Activated CD8-positive, alpha-beta memory T cell treated with anti-CD3 and anti-CD28 coated beads, Interleukin-2, amount 50 U/mL, for 24 hours (primary cell): ENCODE measurements around the gene OGN.

ENCODE experiments used
- DNase-seq: peaks from one replicate; pipeline ENCODE4 v3.0.0-alpha.2; 2020; ENCODE audit errors: extremely low read depth

The OGN gene

DNA sequence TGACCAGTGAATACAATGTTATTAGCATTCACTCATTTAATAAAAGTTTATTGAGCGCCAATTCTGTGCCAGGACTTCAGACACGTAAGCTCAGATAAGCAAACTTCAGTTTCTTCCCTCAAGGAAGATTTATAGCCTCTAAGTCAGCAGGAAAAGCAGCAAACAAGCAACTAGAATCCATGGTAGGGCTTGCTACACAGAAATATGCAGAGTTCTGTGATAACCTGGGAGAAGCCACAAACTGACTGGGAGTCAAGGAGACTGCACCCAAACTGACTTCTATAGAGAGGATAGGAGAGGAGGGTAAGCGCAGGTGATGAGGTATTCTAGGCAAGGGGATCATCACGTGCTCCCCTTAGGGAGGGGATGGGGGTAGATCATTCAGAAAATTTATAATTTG lies 1.4 kb upstream of the OGN start:
- DNase-seq = no peak

- DNase-seq = no peak
These were observed 1.3 kb downstream of the OGN start for GRCh38 chr9:92402826-92403745.

- DNase-seq = no peak
These were observed 2.0 kb downstream of the OGN start for GRCh38 chr9:92402360-92402759.

GRCh38 chr9:92397853-92398252 lies 6.5 kb downstream of the OGN start:
- no peak for DNase-seq

- DNase-seq = no peak
These were observed 8.8 kb downstream of the OGN start for GRCh38 chr9:92395617-92396016.

- DNase-seq = no peak
These were observed 10.7 kb downstream of the OGN start for GRCh38 chr9:92393686-92394085.

DNA sequence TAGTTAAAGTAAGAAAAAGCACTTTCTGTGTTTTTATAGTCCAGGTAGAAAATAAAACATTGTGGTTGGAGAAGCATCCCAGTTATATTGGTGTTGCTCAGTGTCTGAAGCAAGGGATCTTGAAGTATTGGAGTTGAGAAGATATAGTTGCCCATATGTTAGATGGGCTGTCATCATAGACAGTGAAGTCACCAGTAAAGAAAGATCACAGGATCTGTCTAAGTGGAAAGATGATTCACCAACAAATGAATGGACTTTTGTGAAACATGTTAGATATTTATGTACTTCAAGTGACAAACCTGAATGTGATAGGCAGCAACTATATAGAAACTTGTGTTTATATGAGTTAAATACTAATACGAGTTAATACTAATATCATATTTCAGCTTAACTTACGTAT lies 11.7 kb downstream of the OGN start:
- no peak for DNase-seq

- DNase-seq = no peak
These were observed 18.4 kb downstream of the OGN start for GRCh38 chr9:92385953-92386352.

DNA sequence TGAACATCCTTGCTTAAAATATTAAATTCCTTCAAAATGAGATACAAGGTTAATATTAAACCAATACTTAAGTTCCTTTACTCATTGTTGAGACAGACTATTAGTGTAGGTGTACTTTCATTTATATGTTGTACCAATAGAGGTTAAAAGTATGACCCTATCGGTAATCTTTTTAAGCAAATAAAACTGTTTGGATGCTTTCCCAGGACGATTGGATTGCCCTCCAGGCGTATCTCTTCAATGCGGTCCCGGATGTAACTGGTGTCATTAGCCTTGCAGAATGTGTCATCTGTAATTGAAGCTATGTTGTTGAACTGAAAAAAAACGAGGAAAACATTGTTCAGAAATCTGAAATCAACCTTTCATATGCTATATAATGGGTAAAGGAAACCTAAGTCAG lies 18.9 kb downstream of the OGN start:
- DNase-seq = no peak

GRCh38 chr9:92385001-92385400 lies 19.4 kb downstream of the OGN start:
- DNase-seq = no peak

GRCh38 chr9:92384375-92384774 lies 20.0 kb downstream of the OGN start:
- DNase-seq = no peak

- no peak for DNase-seq
These were observed 22.6 kb downstream of the OGN start for GRCh38 chr9:92381775-92382174.

DNA sequence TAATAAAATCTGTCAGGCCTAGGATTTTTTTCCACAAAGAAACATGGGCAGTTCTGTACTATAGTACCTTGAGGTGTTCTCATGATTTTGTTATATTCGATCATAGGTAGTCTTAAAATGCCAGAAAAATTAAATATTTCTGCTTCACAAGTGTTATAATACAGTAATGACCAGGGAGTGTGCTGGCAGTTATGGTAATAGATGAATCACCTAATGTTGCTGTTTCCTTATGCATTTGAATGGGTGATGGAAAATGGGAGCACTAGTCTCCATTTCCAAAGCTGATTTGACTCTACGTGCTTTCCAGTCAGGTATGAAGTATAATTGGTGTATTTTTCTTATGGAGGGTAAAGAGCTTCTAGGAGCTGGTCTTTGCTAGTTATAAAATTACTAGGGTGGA lies 23.8 kb downstream of the OGN start:
- no peak for DNase-seq

DNA sequence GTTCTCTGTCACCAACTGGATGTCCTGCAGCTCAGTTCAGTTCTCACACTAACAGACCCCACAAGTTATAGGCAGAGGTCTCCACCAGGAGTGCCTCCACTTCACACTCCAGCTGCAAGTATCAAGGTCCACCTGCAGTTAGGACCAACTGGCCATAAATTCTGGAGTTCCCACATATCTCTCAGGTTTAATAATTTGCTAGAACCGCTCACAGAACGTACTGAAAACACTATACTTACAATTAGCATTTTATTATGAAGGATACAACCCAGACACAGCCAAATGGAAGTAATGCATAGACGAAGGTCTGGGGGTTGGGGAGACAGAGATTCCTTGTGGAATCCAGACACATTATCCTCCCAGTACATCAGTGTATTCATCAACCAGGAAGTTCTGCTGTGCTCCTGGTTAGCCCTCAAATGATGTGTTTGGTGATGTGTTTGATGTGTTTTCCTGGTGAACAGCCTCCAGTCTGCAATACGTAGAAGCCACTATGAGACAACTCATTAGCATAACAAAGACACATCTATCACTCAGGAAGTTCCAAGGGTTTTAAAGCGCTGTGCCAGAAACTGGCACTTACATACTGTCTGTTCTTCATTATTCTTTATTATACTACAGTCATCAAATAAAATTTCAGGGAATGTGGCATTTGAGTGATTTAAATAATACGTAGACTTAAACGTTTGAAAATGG lies 25.4 kb downstream of the OGN start:
- no peak for DNase-seq

GRCh38 chr9:92377876-92378275 lies 26.5 kb downstream of the OGN start:
- no peak for DNase-seq

GRCh38 chr9:92373167-92373566 lies 31.2 kb downstream of the OGN start:
- no peak for DNase-seq

GRCh38 chr9:92369075-92369474 lies 35.3 kb downstream of the OGN start:
- no peak for DNase-seq

DNA sequence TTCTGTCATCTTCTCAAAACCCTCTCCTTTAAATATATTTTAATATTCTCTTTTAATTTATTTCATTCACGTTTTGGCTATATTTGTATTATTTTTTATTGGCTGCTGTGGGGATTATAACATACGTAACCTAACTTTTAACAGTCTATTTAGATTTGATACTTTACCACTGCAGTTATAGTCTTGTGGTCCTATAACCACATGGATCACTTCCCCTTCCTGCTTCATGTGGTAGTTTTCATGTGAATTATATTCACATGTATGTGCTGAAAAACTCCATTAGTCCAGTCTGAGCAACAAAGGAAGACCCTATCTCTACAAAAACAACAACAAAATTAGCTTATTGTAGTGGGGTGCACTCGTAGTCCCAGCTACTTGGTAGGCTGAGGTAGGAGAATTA lies 44.3 kb downstream of the OGN start:
- no peak for DNase-seq

- no peak for DNase-seq
These were observed 44.9 kb downstream of the OGN start for GRCh38 chr9:92359394-92359995.

DNA sequence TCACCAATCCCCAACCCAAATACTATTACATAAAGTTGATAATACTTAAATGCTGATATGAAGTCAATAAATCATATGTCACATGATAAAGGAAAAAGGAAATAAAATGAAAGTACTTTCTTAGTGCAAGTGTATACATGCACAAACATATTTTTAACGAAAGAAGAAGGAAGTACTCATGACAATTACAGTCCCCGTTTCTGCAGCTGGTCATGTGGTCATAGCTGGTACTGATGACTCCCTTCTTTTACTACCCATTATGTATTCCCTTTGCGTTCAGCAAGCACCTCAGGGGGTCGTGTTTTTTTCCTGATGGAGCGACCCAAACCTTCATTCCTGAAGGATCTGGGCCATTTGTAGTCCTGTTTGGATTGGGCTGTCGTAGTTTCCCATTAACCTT lies 51.3 kb downstream of the OGN start:
- no peak for DNase-seq

DNA sequence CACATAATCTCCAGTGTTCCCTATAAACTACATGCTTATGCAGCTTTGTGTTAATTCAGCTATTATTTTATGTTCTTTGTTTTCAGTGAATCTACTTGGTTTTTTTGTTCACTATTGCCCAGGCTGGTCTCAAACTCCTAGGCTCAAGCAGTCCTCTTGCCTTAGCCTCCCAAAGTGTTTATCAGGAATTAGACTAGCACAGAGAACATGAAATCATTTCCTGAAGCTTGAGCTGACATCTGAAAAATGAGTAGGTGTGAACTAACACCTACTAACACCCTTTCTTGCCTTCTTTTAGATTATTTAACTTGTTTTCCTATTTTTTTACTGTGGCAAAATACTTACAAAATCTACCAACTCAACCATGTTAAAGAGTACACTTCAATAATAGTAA lies 53.6 kb downstream of the OGN start:
- no peak for DNase-seq

DNA sequence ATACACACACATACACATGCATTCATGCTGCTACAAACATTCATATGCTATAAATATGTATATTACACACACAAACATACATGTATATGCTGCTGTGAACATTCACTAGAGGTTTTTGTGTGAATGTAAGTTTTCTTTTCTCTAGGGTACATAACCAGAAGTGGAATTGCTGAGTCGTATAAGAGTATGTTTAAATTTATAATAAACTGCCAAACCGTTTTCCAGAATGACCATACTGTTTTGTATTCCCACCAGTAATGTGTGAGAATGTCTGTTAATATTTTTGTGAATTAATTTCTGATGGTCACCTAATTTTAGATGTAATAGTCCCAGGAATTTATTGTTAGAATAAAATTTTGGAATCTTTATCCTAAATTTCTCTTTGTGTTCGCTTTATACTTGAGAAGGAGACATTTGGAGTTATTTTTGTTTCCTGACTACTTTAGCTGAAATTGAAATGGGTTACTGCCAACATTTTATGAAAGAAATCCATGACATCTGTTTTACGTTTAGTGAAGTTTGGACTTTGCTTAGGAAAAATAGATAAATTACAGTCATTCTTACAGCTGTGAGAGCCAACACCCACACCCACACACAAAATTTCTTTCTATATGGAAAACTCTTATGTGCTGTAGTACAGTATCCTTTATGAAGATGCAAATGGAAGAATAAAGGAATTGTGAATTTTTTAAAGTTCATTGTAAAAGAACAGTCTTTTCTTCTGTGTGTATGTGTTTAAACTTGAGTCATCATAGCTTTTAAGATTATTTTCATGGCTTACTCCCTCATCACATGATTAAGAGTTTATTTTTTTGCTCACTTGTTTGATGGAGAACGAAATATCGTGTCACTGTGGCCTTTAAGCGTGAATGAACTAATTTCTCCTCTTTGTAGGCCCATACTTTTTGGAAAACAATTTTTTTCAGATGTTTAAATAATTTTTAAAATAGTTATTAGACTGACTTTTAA lies 54.3 kb downstream of the OGN start:
- no peak for DNase-seq
